B cell (primary cell): ENCODE measurements around the gene WIPI1. TPM values are rescaled to one million over a fixed set of nuclear protein-coding genes. Genes with fewer than 3 reads are reported as not detected.

ENCODE experiments used
- ATAC-seq: fragments of 200-7000 bp; cut with Tn5 transposase; one replicate; pipeline ENCODE4 v1.10.0; 2021; ENCODE audit warnings: low read depth, mild to moderate bottlenecking, moderate number of reproducible peaks, moderate library complexity
- CTCF ChIA-PET: fragments of 350-600 bp; sonication (Branson Sonifier 250); formaldehyde crosslinking; loops from one replicate; lab custom pipeline; 2021; ENCODE audit warnings: antibody characterized with exemption, inconsistent platforms; lab: Charles Lee
- POLR2A ChIA-PET: fragments of 350-600 bp; sonication (Branson Sonifier 250); formaldehyde crosslinking; loops from one replicate; lab custom pipeline; 2021; ENCODE audit warnings: antibody characterized with exemption; lab: Charles Lee
- DNase-seq: peaks from one replicate; pipeline ENCODE4 v3.0.0; 2013
- H2AFZ ChIP-seq: 2 replicates; pipeline ENCODE4 v1.6.1; 2012; ENCODE audit warnings: mild to moderate bottlenecking, low read depth, low read length; ENCODE audit not compliant: insufficient read depth, poor library complexity, severe bottlenecking
- H3K27ac ChIP-seq, 2 donors: 1 replicate in 1 of 2; 2 replicates in 1 of 2; pipeline ENCODE4 v1.5.1; 2012 to 2013; ENCODE audit warnings: low read length in 2 of 2, mild to moderate bottlenecking in 2 of 2, moderate library complexity in 1 of 2
- H3K27me3 ChIP-seq, 4 experiments: fragments of 200-600 bp in 1 of 4; sonication (generic) in 1 of 4; replicated peaks in 1 of 4; 1 replicate in 2 of 4; 2 replicates in 2 of 4; pipeline versions ENCODE4 v1.6.1 to v1.7.0; 2013 to 2016; ENCODE audit warnings: low read length in 3 of 4, mild to moderate bottlenecking in 2 of 4, mixed read lengths in 1 of 4, moderate library complexity in 1 of 4; ENCODE audit not compliant: insufficient read depth in 4 of 4, control insufficient read depth in 3 of 4; ENCODE audit errors: control extremely low read depth in 1 of 4
- H3K36me3 ChIP-seq, 2 experiments: replicated peaks in 1 of 2; 1 replicate in 1 of 2; 2 replicates in 1 of 2; pipeline versions ENCODE4 v1.6.1 to v1.7.1; 2013; ENCODE audit warnings: low read length in 1 of 2; ENCODE audit not compliant: insufficient read depth in 2 of 2, control insufficient read depth in 1 of 2; ENCODE audit errors: control extremely low read depth in 1 of 2, extremely low read depth in 1 of 2
- H3K4me1 ChIP-seq, 2 donors: fragments of 200-600 bp in 1 of 2; sonication (generic) in 1 of 2; 1 replicate in 1 of 2; 2 replicates in 1 of 2; pipeline versions ENCODE4 v1.5.1 to v1.6.1; 2013 to 2017; ENCODE audit warnings: low read length in 2 of 2; ENCODE audit not compliant: control insufficient read depth in 2 of 2, insufficient read depth in 2 of 2
- H3K4me2 ChIP-seq: replicated peaks from 2 replicates; pipeline ENCODE3; 2012; ENCODE audit warnings: mild to moderate bottlenecking, low read depth, low read length; ENCODE audit not compliant: poor library complexity, severe bottlenecking
- H3K4me3 ChIP-seq, 5 experiments: fragments of 200-600 bp in 1 of 5; sonication (generic) in 1 of 5; 1 replicate in 3 of 5; 2 replicates in 2 of 5; pipeline versions ENCODE4 v1.5.1 to v1.7.0; 2011 to 2016; ENCODE audit warnings: low read length in 4 of 5, mild to moderate bottlenecking in 4 of 5, low read depth in 2 of 5, control low read depth in 1 of 5, moderate library complexity in 1 of 5; ENCODE audit not compliant: insufficient read depth in 1 of 5; ENCODE audit errors: control extremely low read depth in 1 of 5, extremely low read depth in 1 of 5
- H3K79me2 ChIP-seq: fragments of 200-600 bp; sonication (generic); one replicate; pipeline ENCODE4 v1.6.0; 2016; ENCODE audit warnings: low read length; ENCODE audit not compliant: control insufficient read depth, insufficient read depth
- H3K9ac ChIP-seq: fragments of 200-600 bp; sonication (generic); 2 replicates; pipeline ENCODE4 v1.6.1; 2017; ENCODE audit warnings: mild to moderate bottlenecking, low read length, moderate library complexity
- H3K9me3 ChIP-seq, 3 donors: one replicate each; pipeline versions ENCODE4 v1.6.1 to v1.7.1; 2013; ENCODE audit warnings: low read length in 2 of 3; ENCODE audit not compliant: control insufficient read depth in 2 of 3, insufficient read depth in 1 of 3; ENCODE audit errors: control extremely low read depth in 1 of 3
- H4K20me1 ChIP-seq: 2 replicates; pipeline ENCODE4 v1.6.0; 2012; ENCODE audit warnings: mild to moderate bottlenecking, low read length; ENCODE audit not compliant: insufficient read depth, control insufficient read depth, poor library complexity, severe bottlenecking
- H3K27ac Mint-ChIP-seq: one replicate; pipeline ENCODE4 v1.8.0; 2021; ENCODE audit warnings: mixed read lengths
- H3K27me3 Mint-ChIP-seq: one replicate; pipeline ENCODE4 v1.8.0; 2021; ENCODE audit warnings: mixed read lengths
- H3K4me1 Mint-ChIP-seq: one replicate; pipeline ENCODE4 v1.8.0; 2021; ENCODE audit warnings: mixed read lengths
- H3K4me3 Mint-ChIP-seq: one replicate; pipeline ENCODE4 v1.8.0; 2021; ENCODE audit warnings: mixed read lengths
- H3K9me3 Mint-ChIP-seq: one replicate; pipeline ENCODE4 v1.8.0; 2022; ENCODE audit warnings: mixed read lengths; ENCODE audit not compliant: insufficient read depth
- CTCF ChIP-seq: fragments of 200-600 bp; IDR thresholded peaks from one replicate; pipeline ENCODE4 v1.8.0; 2022; ENCODE audit warnings: antibody characterized with exemption, mild to moderate bottlenecking
- EZH2 ChIP-seq: IDR thresholded peaks from 2 replicates; pipeline ENCODE4 v1.6.1; 2012; ENCODE audit warnings: borderline replicate concordance, low read depth, mild to moderate bottlenecking, moderate library complexity, low read length; ENCODE audit not compliant: insufficient read depth, poor library complexity, severe bottlenecking
- WGBS: methylation state at CpG from one replicate; pipeline ENCODE4 v1.1.5; 2013; ENCODE audit warnings: missing lambda C conversion rate; ENCODE audit not compliant: insufficient coverage; 5-methylcytosine and 5-hydroxymethylcytosine counted together
- intact Hi-C: fragments of 100-400 bp; cut with micrococcal nuclease; formaldehyde crosslinking; loops from one replicate; pipeline ENCODE4 v1.10.0; 2022
- polyA plus RNA-seq: library from polyadenylated mRNA; depleted of rRNA; stranded (reverse); fragments of >200 nt; gene quantifications from 2 replicates; pipeline ENCODE4 v1.2.3, GENCODE V29; 2012
- total RNA-seq, 2 donors: library from RNA; stranded (reverse); fragments of 120-200 nt in 1 of 2; gene quantifications; 1 replicate in 1 of 2; 2 replicates in 1 of 2; pipeline versions ENCODE4 v1.2.3 to v1.2.4, GENCODE V29; 2013 to 2022

The WIPI1 gene
- total and polyA plus RNA-seq, 2 donors (not counting 1 experiment from before 2014, with no cell fraction given), result 6.0 to 14.7 TPM

DNA sequence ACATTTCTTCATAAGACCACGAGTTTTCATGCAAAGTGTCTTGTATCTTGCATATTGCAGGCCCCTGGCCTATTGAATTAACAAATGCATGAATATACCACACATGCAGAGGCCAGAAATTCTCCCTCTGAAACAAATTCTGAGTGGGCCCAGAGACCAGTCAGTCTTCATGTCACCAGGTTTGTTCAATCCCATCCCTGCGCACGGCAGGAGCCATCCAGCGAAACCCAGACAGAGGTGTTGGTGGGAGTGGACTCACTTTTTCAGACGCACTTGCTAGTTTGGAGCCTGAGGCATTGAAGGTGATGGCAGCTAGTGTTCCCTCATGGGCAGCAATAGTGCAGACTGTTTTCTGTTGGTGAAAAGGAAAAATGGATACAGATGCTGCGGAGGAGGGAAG is 21.9 kb downstream of the WIPI1 start:
- Mint-ChIP-seq H3K4me3 (no peak overlapping the region), H3K9me3 (no peaks in the 10 kb centered on the region), H3K4me1 (peaks cover 42% of the 10 kb centered on the region), H3K27me3 (no peaks in the 10 kb centered on the region), H3K27ac (no peak overlapping the region)
- Histone ChIP-seq H3K4me2 (no peak overlapping the region), H3K4me1 (peaks cover 31 to 32% of the 10 kb centered on the region in 2 donors), H3K79me2 (no peaks in the 10 kb centered on the region), H3K9me3 (no peaks in the 10 kb centered on the region), H2AFZ (no peak overlapping the region), H3K36me3 (peaks cover 0 to 3% of the 10 kb centered on the region in 2 experiments), H3K27ac (no peak overlapping the region), H4K20me1 (no peaks in the 10 kb centered on the region), H3K9ac (no peak overlapping the region), H3K27me3 (no peaks in the 10 kb centered on the region), H3K4me3 (no peak overlapping the region)
- WGBS, result 98% methylated on average over 5 of the region's 6 CpGs
- CTCF ChIA-PET, result interaction anchor here (1.1 to 7.6 kb wide), 21 partner anchors 10 to 475 kb away, joined by 3 to 66 read pairs (median 6); partner anchors contain the start of genes AMZ2 and WIPI1
- POLR2A ChIA-PET, result interaction anchor here (0.6 kb wide), 1 partner anchor 170 kb away, joined by 6 read pairs; no protein-coding TSS in a partner anchor
- intact Hi-C loops, result loop anchor here (10.0 kb wide), 1 partner anchor 141 kb away; the partner anchor contains the start of genes ARSG and SLC16A6
- TF ChIP-seq CTCF (no peak), EZH2 (no peak)
- DNase-seq, result no peak
- no peak for ATAC-seq

DNA sequence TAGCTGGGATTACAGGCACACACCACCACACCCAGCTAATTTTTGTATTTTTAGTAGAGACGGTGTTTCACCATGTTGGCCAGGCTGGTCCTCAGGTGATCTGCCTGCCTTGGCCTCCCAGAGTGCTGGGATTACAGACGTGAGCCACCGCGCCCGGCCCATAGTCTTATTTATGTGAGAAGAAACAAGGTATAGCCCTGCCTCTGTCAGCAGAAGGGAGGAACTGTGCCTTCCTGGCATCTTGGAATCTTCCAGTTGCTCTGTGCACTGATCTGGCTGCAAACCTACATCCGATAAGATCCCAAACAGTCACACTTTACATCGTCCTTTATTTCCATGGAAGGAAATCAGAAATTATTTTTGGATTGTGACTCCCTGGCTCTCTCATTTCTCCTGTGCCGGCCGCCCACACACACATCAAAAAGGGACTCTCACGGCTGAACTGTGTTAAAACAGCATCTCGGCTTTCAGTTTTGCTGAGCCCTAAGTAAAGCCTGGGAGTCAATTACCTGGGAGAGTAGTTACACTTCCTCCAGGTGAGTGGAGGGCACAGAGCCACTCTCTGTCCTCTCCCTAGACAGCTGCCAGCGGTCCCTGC is 23.3 kb downstream of the WIPI1 start:
- POLR2A ChIA-PET, result no interaction called here
- H3K4me1 Mint-ChIP-seq, result peaks cover 31% of the 10 kb centered on the region
- H3K4me1 ChIP-seq, result peaks cover 22 to 26% of the 10 kb centered on the region in 2 donors

More for the DNA sequence above, 23.3 kb downstream of the WIPI1 start:
- Histone ChIP-seq H3K4me3 (no peak overlapping the region), H3K9ac (no peak overlapping the region), H3K36me3 (peaks cover 0 to 3% of the 10 kb centered on the region in 2 experiments), H3K27me3 (no peaks in the 10 kb centered on the region), H3K79me2 (no peaks in the 10 kb centered on the region), H4K20me1 (no peaks in the 10 kb centered on the region), H3K4me2 (no peak overlapping the region), H3K27ac (no peak overlapping the region), H3K9me3 (no peaks in the 10 kb centered on the region), H2AFZ (no peak overlapping the region)
- intact Hi-C loops, result loop anchor here (10.0 kb wide), 1 partner anchor 139 kb away; the partner anchor contains the start of genes ARSG and SLC16A6
- no peaks in the 10 kb centered on the region for H3K9me3 Mint-ChIP-seq
- TF ChIP-seq EZH2 (no peak), CTCF (no peak)
- no peak overlapping the region for H3K4me3 Mint-ChIP-seq
- H3K27ac Mint-ChIP-seq, result no peak overlapping the region
- WGBS, result 86% methylated on average over 9 of the region's 12 CpGs
- no peak for ATAC-seq
- CTCF ChIA-PET, result interaction anchor here (1.0 to 7.6 kb wide), 6 partner anchors 24 to 261 kb away, joined by 3 to 66 read pairs (median 34); partner anchors contain the start of gene WIPI1
- no peak for DNase-seq
- no peaks in the 10 kb centered on the region for H3K27me3 Mint-ChIP-seq
